Superior temporal gyrus (tissue), 1 donor: ENCODE results near the gene FZR1.
A peak's percentile ranks its signal among the peaks of the same experiment; 100 is the strongest.
"Not testable (repeated sequence)": the region's sequence is repeated elsewhere in the genome, so short reads cannot be mapped to it uniquely, and the experiment has no call there.

ENCODE experiments used
- DNase-seq: peaks from one replicate; pipeline ENCODE4 v3.0.0-alpha.2; 2016; ENCODE audit errors: extremely low spot score

FZR1 gene

GRCh38 chr19:3496392-3497273 lies 9.5 kb upstream of the FZR1 start:
- no peak for DNase-seq

GRCh38 chr19:3497757-3498520 lies 8.2 kb upstream of the FZR1 start:
- no peak for DNase-seq

DNA sequence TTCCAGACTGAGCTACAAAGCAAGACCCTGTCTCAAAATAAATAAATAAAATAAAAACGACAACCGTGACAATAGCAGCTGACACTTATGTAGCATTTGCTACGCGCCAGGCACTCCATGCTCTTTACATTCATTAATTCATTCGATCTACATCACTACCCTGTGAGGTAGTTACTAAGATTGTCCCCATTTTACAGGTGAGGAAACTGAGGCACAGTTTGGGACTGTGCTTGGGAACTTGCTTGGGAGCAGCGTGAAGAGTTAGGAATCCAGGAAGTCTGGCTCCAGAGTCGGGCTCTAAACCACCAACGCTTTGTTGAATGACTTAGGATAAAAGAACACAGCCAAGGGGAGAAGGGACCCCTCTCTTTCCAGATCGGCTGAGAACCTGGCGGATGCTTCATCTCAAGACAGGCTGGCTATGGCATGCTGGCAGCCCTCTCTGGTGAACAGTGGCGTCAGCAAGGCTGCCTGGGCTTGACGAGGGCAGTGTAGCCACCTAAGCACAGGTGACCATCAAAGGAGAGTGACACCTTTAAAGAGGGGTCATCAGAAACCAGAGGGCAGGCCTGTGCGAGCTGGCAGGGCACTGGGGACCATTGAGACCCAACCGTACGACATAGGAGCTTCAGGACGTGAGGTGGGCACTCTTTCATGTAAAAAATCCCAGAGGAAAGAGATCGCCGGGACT lies 6.2 kb upstream of the FZR1 start:
- DNase-seq: no peak

DNA sequence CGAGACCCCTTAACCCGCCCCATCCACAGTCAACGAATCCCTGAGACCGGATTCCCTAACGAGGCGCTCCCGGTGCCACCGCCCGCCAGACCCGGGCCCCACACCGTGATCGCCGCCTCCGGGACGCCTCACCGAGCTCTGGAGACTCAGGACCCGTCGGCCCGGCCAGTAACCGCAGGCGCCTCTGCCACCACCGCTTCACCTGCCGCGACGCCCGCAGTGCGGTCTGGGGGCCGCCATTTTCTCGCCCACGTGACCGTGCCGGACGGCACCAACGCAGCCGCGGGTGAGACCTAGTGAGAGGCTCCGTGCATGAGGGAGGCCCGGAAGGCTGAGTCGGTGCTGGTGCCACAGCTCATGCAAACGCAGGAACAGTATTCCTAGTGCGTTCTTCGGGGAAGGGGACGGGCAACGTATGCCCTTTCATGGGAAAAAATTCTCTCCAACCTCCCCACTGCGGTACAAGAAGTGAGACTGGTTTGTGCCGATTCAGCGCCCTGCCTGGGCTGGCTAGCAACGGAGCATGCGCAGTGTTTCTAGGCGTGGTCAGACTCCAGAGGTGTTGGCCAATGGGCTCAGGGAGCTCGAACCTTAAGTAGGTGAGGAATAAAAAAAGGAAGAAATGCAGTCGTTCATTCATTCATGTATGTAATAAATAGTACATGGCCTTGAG lies 5.5 kb upstream of the FZR1 start, which contains the start of gene DOHH:
TSS of gene DOHH (minus strand) at position 246 of the 673 bp plus-strand sequence. CDS start 3,860 bp downstream, outside the sequence.
- DNase-seq: peak; percentile 99

- no peak for DNase-seq
These were observed 4.3 kb upstream of the FZR1 start for GRCh38 chr19:3501780-3502179.

GRCh38 chr19:3503036-3503572 lies 3.0 kb upstream of the FZR1 start:
- no peak for DNase-seq

- DNase-seq: no peak
These were observed 1.4 kb upstream of the FZR1 start for GRCh38 chr19:3504735-3505134.

GRCh38 chr19:3506384-3507340 lies 551 bp downstream of the FZR1 start:
- no peak for DNase-seq

- no peak for DNase-seq
These were observed 1.4 kb downstream of the FZR1 start for GRCh38 chr19:3507371-3508120.

DNA sequence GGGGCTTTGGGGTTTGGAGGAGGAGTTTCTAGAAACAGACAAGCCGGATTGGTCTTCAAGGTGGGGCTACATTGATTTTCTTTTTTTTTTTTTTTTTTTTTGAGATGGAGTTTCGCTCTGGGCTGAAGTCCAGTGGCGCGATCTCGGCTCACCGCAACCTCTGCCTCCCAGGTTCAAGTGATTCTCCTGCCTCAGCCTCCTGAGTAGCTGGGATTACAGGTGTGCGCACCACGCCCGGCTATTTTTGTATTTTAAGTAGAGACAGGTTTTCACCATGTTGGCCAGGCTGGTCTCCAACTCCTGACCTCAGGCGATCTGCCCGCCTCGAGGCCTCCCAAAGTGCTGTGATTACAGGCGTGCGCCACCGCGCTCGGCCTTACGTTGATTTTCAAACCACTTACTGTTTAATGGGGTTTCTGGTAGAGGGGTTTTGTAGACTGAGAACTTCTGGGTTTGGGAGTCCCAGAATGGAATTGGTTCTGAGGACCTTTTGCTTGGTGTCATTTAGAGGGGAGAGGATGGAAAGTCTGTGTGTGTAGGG lies 2.1 kb downstream of the FZR1 start:
- DNase-seq: not testable (repeated sequence)

GRCh38 chr19:3508771-3509535 lies 2.8 kb downstream of the FZR1 start:
- no peak for DNase-seq

DNA sequence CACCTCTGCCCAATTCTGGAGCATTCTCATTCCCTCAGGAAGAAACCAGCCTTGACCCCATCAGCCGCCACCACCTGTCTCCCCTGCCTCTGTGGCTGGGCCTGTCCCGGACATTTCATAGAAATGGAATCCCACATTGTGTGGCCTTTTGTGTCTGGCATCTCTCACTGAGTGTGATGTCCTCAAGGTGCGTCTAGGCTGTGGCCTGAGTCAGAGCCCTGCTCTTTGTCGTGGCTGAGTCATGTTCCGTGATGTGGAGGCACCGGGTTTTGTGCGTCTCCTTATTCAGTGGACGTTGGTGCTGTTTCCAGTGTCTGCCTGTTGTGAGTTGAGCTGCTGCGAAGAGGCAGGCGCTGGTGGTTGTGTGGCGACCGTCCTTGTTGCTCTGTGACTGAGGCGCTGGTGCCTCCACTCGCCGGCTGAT lies 3.5 kb downstream of the FZR1 start:
- no peak for DNase-seq

DNA sequence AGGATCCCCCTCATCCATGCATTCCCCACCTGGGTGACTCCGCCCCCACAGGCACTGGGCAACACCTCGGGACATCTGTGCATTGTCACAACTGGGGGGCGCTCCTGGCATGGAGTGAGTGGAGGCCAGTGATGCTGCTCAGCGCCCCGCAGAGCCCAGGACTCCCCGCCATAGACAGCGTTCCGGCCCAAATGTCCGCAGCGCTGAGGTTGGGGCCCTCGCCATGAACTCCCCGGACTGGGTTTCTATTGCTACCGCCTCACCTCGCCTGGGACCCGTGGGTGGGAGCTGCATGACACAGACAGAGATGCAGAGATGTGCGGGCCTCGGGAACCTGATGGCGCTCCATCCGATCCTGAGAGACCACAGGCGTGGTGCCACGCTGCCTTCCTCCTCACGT lies 4.6 kb downstream of the FZR1 start:
- no peak for DNase-seq

- no peak for DNase-seq
These were observed 5.6 kb downstream of the FZR1 start for GRCh38 chr19:3511506-3512251.

DNA sequence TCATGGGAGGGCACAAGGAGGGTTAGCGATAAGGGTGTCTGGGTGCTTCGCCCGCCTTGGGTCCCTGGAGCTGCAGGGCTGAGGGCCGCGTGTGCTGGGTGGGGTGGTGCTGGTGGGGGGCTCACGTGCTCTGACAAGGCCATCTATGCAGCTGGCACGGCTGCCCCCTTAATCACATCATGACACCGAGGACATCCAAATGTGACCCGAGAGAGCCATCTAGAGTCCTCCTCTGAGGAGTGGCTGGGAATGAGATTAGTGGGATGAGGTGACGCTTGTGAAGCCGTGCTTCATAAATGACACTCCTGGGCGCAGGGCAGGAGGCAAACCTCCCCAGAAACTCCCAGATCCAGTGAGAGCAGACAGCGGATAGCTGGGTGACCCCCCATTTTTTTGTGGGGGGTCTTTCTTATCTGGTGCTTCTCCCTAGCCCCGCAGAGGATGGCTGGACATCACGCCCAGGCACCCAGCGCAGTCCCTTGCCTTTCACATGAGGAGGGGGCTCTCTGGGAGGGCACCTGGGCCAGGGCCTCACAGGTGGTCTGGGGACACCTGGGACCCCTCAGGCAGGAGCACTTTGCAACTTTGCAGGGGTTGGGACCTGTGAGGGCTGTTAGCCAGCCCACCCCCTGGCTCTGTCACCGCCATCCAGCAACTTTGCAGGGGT lies 6.6 kb downstream of the FZR1 start:
- DNase-seq: peak; percentile 59

- no peak for DNase-seq
These were observed 7.4 kb downstream of the FZR1 start for GRCh38 chr19:3513229-3514140.
